ENCODE results near the gene UBE2V1. TPM values are rescaled to one million over a fixed set of nuclear protein-coding genes. Genes with fewer than 3 reads are reported as not detected.

UBE2V1 gene
- total and polyA plus RNA-seq, 2 of the 13 experiments (the other 11 are each of a cell fraction or from before 2014, with no cell fraction given): 81.3 to 132 TPM

DNA sequence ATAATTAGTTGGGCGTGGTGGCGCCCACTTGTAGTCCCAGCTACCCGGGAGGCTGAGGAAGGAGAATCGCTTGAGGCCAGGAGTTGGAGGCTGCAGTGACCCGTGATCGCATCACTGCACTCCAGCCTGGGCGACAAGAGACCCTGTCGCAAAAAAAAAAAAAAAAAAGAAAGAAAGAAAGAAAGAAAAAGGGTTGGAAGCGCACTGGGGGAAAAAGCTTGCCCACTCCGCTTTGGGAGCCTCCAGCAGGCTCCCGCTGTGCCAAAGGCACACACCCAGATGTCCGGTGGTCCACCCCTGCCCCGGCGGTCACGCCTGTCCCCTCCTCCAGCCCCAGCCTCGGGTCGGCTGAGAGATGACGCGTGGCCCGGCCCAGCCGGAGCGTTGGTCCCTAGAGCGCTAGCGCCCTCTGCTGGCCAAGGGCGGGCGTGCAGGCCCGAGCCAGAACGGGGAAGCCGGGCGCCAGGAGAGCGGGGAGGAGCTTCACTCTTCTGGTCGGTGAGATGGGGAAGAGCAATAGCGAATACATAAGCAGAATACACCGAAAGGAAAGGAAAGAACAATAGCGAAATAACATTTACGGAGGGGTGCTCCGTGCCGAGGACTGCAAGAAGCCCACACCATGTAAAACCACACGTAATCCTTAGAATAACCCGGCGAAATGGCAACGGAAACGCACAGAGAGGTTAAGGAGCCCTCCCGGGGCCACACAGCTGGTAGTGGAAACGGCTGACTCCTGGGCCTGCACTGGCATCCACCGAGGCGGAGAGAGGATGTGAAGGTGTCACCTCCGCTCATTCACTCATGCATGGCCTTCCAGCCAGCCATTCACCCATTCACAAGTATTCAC, 41.7 kb downstream of the UBE2V1 start (continued):
- TF ChIP-seq, protein P1, sequence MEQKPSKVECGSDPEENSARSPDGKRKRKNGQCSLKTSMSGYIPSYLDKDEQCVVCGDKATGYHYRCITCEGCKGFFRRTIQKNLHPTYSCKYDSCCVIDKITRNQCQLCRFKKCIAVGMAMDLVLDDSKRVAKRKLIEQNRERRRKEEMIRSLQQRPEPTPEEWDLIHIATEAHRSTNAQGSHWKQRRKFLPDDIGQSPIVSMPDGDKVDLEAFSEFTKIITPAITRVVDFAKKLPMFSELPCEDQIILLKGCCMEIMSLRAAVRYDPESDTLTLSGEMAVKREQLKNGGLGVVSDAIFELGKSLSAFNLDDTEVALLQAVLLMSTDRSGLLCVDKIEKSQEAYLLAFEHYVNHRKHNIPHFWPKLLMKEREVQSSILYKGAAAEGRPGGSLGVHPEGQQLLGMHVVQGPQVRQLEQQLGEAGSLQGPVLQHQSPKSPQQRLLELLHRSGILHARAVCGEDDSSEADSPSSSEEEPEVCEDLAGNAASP (CRISPR knock-in tag; IDR thresholded peaks at IDR 0.05; ENCODE audit: borderline replicate concordance): peak; percentile 83
- TF ChIP-seq IKZF4 (CRISPR knock-in tag; IDR thresholded peaks at IDR 0.05; ENCODE audit: borderline replicate concordance, low read depth, not compliant biosample characterization) (no peak), ZMAT3 (CRISPR knock-in tag; conservative IDR thresholded peaks at IDR 0.05) (peak; percentile 88), HNF4G (IDR thresholded peaks at IDR 0.05; ENCODE audit: borderline replicate concordance, low read depth, low read length) (no peak), HNF4G (CRISPR knock-in tag; IDR thresholded peaks at IDR 0.05; ENCODE audit: borderline replicate concordance, low read depth) (no peak; the same call in 1 of the 2 replicates), NFE2L1 (CRISPR knock-in tag; IDR thresholded peaks at IDR 0.05; ENCODE audit: borderline replicate concordance) (no peak; the same call in 1 of the 2 replicates), ZSCAN9 (CRISPR knock-in tag; IDR thresholded peaks at IDR 0.05; ENCODE audit: borderline replicate concordance) (peak; percentile 95), MXD4 (CRISPR knock-in tag; IDR thresholded peaks at IDR 0.05) (peak; percentile 95), HMG20A (CRISPR knock-in tag; IDR thresholded peaks at IDR 0.05; ENCODE audit: borderline replicate concordance) (peak; percentile 37; the same call in 1 of the 2 replicates), MAF1 (CRISPR knock-in tag; IDR thresholded peaks at IDR 0.05; ENCODE audit: borderline replicate concordance) (no peak), MIER3 (CRISPR knock-in tag; IDR thresholded peaks at IDR 0.05; ENCODE audit: borderline replicate concordance) (peak; percentile 98), ZSCAN30 (CRISPR knock-in tag; IDR thresholded peaks at IDR 0.05) (no peak), WIZ (CRISPR knock-in tag; IDR thresholded peaks at IDR 0.05) (no peak), RORA (CRISPR knock-in tag; IDR thresholded peaks at IDR 0.05) (no peak), SOX13 (IDR thresholded peaks at IDR 0.05) (no peak), SOX13 (CRISPR knock-in tag; conservative IDR thresholded peaks at IDR 0.05 in 1 of 2, IDR thresholded peaks at IDR 0.05 in 1 of 2) (peak in 1 of 2 experiments; percentile 61; a peak in 1 of 4 replicates), ATRX (CRISPR knock-in tag; IDR thresholded peaks at IDR 0.05; ENCODE audit: borderline replicate concordance) (no peak), ELF4 (CRISPR knock-in tag; IDR thresholded peaks at IDR 0.05; ENCODE audit: borderline replicate concordance) (no peak), BHLHE40 (IDR thresholded peaks at IDR 0.05; ENCODE audit: low read length) (peak; percentile 74), ZNF850 (CRISPR knock-in tag; conservative IDR thresholded peaks at IDR 0.05) (no peak), GZF1 (CRISPR knock-in tag; IDR thresholded peaks at IDR 0.05) (no peak), KLF12 (CRISPR knock-in tag; IDR thresholded peaks at IDR 0.05; ENCODE audit: borderline replicate concordance) (peak; percentile 62; the same call in 1 of the 2 replicates), FOXK2 (IDR thresholded peaks at IDR 0.05) (no peak), HDAC2 (CRISPR knock-in tag; IDR thresholded peaks at IDR 0.05) (peak; percentile 86), RELA (CRISPR knock-in tag; IDR thresholded peaks at IDR 0.05) (peak; percentile 91), PHF8 (CRISPR knock-in tag; IDR thresholded peaks at IDR 0.05) (peak; percentile 75)
- TF ChIP-seq, protein P2, sequence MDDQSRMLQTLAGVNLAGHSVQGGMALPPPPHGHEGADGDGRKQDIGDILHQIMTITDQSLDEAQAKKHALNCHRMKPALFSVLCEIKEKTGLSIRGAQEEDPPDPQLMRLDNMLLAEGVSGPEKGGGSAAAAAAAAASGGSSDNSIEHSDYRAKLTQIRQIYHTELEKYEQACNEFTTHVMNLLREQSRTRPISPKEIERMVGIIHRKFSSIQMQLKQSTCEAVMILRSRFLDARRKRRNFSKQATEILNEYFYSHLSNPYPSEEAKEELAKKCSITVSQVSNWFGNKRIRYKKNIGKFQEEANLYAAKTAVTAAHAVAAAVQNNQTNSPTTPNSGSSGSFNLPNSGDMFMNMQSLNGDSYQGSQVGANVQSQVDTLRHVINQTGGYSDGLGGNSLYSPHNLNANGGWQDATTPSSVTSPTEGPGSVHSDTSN (CRISPR knock-in tag; IDR thresholded peaks at IDR 0.05; ENCODE audit: borderline replicate concordance): no peak
- TF ChIP-seq, protein P3, sequence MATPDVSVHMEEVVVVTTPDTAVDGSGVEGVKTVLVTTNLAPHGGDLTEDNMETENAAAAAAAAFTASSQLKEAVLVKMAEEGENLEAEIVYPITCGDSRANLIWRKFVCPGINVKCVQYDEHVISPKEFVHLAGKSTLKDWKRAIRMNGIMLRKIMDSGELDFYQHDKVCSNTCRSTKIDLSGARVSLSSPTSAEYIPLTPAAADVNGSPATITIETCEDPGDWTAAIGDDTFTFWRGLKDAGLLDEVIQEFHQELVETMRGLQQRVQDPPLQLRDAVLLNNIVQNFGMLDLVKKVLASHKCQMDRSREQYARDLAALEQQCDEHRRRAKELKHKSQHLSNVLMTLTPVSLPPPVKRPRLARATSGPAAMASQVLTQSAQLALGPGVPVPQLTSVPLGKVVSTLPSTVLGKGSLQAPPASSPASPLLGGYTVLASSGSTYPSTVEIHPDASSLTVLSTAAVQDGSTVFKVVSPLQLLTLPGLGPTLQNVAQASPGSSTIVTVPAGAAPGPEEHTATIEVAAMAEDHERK (CRISPR knock-in tag; IDR thresholded peaks at IDR 0.05; ENCODE audit: low read depth): no peak
